PC-9 (cell line): Measurements from ENCODE around the gene CCDC9.

ENCODE experiments used
- EZH2 ChIP-seq: fragments of 200-600 bp; sonication (generic); IDR thresholded peaks from 2 replicates; pipeline ENCODE4 v1.8.0; 2017; ENCODE audit warnings: antibody characterized with exemption, low read depth
- TF ChIP-seq, protein P1 (sequence below): fragments of 200-600 bp; sonication (generic); conservative IDR thresholded peaks from 2 replicates; pipeline ENCODE4 v1.6.1; 2017; ENCODE audit warnings: mixed run types, antibody characterized with exemption, mild to moderate bottlenecking, moderate library complexity

DNA sequence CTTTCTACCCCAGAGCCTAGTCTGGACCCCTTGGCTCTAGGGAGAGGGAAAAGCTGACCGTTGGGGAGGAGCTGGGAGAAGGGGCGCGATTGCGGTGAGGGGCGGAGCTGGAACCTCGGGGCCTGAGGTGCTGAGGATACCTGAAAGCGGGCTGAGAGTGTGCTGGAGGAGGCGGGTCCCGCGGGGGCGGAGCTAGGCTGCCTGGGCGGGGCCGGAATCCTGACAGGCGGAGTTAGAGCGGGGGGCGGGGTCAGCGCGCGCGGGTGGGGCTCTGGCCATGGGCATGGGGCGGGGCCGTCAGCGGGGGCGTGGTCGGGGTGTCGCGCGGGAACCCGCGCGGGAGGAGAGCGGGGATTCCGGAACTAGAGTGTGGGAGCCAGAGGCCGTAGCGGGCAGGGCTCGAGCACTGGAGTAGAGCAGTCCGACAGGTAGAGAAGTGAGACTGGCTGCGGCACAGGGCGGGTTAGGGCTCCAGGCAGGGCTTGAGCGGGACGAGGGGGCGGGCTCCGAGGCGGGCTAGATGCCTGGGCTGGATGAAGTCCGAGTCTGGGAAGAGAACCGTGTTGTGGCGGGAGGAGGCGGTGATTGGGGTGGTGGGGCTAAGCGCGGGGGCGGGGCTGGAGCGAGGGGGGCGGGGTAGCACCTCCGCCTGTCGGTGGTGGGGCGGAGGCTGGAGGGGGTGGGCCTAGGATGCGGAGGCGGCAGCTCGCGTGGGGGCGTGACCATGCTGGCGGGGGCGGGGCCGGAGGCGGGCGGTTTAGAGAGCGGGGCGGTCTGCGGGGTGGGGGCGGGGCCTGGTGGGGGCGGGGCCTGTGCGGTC is 18.0 kb downstream of the CCDC9 start, which contains the start of gene INAFM1:
- no peak for TF ChIP-seq EZH2
- TF ChIP-seq, protein P1, sequence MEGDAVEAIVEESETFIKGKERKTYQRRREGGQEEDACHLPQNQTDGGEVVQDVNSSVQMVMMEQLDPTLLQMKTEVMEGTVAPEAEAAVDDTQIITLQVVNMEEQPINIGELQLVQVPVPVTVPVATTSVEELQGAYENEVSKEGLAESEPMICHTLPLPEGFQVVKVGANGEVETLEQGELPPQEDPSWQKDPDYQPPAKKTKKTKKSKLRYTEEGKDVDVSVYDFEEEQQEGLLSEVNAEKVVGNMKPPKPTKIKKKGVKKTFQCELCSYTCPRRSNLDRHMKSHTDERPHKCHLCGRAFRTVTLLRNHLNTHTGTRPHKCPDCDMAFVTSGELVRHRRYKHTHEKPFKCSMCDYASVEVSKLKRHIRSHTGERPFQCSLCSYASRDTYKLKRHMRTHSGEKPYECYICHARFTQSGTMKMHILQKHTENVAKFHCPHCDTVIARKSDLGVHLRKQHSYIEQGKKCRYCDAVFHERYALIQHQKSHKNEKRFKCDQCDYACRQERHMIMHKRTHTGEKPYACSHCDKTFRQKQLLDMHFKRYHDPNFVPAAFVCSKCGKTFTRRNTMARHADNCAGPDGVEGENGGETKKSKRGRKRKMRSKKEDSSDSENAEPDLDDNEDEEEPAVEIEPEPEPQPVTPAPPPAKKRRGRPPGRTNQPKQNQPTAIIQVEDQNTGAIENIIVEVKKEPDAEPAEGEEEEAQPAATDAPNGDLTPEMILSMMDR, result no peak
